Measurements from ENCODE around the gene GJB1.
"Not testable (repeated sequence)": the region's sequence is repeated elsewhere in the genome, so short reads cannot be mapped to it uniquely, and the experiment has no call there.

GJB1 gene

DNA sequence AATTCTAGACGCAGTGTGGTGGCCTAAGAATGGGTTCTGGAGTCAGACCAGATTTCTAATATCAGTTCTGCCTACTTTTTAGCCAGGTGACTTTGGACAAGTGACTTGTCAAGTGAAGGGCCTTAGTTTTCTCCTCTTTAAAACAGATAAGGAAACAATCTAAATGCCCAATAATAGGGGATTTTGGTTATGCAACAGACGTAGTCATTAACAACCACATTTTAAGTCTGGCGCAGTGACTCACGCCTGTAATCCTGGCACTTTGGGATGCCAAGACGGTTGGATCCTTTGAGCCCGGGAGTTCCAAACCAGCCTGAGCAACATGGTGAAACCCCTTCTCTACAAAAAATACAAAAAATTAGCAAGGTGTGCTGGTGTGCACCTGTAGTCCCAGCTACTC, 33.0 kb downstream of the GJB1 start:
- DNase-seq (ENCODE audit: low read depth in 2 of 2) = no peak

DNA sequence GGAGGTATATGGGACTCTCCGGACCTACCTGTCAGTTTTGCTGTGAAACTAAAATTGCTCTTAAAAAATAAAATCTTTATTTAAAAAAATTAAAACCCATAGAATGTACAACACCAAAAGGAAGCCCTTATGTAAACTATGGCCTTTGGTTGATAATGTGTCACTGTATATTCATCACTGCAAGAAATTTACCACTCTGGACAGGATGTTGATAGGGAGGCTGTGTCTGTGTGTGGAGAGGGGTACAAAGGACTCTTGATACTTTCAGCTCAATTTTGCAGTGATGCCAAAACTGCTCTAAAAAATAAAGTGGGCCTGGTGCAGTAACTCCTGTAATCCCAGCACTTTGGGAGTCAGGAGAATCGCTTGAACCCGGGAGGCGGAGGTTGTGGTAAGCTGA, 33.8 kb downstream of the GJB1 start:
- no peak for DNase-seq (ENCODE audit: low read depth in 2 of 2)

DNA sequence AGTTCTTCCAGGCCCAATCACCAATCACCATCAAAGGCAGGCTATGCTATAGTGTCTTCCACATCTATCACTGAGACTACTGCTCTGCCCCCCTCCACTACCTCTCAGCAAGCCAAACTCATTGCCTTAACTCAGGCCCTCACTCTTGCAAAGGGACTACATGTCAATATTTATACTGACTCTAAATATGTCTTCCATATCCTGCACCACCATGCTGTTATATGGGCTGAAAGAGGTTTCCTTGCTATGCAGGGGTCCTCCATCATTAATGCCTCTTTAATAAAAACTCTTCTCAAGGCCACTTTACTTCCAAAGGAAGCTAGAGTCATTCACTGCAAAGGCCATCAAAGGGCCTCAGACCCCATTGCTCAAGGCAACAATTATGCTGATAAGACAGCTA, 45.6 kb downstream of the GJB1 start:
- not testable (repeated sequence) for DNase-seq (ENCODE audit: low read depth in 2 of 2)

DNA sequence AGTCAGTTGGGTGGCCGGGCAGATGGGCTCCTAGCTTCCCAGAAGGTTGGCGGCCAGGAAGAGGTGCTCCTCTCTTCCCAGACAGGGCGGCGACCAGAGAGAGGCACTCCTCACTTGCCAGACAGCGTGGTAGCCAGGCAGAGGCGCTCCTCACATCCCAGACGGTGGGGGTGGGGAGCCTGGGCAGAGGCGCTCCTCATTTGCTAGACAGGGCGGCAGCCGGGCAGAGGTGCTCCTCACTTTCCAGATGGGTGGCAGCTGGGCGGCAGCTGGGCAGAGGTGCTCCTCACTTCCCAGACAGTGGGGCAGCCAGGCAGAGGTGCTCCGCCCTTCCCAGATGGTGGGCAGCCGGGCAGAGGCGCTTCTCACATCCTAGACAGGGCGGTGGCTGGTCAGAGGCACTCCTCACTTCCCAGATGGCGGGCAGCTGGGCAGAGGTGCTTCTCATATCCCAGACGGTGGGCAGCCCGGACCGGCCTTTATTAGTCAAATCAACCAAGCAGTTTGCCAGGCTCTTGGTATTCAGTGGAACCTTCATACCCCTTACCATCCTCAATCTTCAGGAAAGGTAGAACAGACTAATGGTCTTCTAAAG, 46.9 kb downstream of the GJB1 start:
- DNase-seq (ENCODE audit: low read depth in 2 of 2) = no peak

DNA sequence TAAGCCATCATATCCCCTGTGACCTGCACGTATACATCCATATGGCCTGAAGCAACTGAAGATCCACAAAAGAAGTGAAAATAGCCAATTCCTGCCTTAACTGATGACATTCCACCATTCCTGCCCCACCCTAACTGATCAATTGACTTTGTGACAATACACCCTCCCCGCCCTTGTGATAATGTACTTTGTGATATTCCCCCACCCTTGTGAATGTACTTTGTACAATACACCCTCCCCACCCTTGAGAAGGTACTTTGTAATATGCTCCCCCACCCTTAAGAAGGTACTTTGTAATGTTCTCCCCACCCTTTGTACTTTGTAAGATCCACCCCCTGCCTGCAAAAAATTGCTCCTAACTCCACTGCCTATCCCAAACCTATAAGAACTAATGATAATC, 49.3 kb downstream of the GJB1 start:
- DNase-seq (ENCODE audit: low read depth in 2 of 2) = not testable (repeated sequence)

Data from fibroblast of skin of left quadriceps (primary cell).